ENCODE results near the gene CITED4. TPM values are rescaled to one million over a fixed set of nuclear protein-coding genes. Genes with fewer than 3 reads are reported as not detected.

The CITED4 gene
- total RNA-seq, 2 experiments from 2014 or later, result 6.7 to 7.4 TPM

- DNase-seq, result peak; percentile 57
- ChIA-PET CTCF (interaction anchor here (0.9 to 6.1 kb wide), 7 partner anchors 12 to 119 kb away, joined by 3 to 42 read pairs (median 5); no protein-coding TSS in a partner anchor), POLR2A (interaction anchor here (0.6 to 2.0 kb wide), 5 partner anchors 8 to 202 kb away, joined by 3 to 7 read pairs (median 6); partner anchors contain the start of gene CTPS1)
- Mint-ChIP-seq H3K4me1 (ENCODE audit: low read depth) (peaks cover 16% of the 10 kb centered on the region), H3K9me3 (no peaks in the 10 kb centered on the region), H3K4me3 (peak overlapping the region; percentile 73), H3K27me3 (peaks cover 3% of the 10 kb centered on the region), H3K27ac (peak overlapping the region; percentile 73), H3K36me3 (ENCODE audit: low read depth) (no peaks in the 10 kb centered on the region)
- intact Hi-C loops (cut with micrococcal nuclease), result loop anchor here (5.0 kb wide), 1 partner anchor 91 kb away; no protein-coding TSS in a partner anchor
- TF ChIP-seq CTCF (IDR thresholded peaks at IDR 0.05), result no peak
- no peak for ATAC-seq
These were observed 749 bp downstream of the CITED4 start for GRCh38 chr1:40861224-40862003.

GRCh38 chr1:40860706-40861223 is 1.4 kb downstream of the CITED4 start:
- no peak for TF ChIP-seq CTCF (IDR thresholded peaks at IDR 0.05)
- no peak for ATAC-seq

GRCh38 chr1:40858856-40859416 is 3.2 kb downstream of the CITED4 start:
- no peak overlapping the region for H3K4me3 Mint-ChIP-seq
- ChIA-PET CTCF (interaction anchor here (1.4 to 6.1 kb wide), 5 partner anchors 9 to 94 kb away, joined by 4 to 42 read pairs (median 17); no protein-coding TSS in a partner anchor), POLR2A (interaction anchor here (1.2 to 1.3 kb wide), 2 partner anchors 64 to 87 kb away, joined by 3 read pairs; no protein-coding TSS in a partner anchor)
- no peak overlapping the region for H3K27ac Mint-ChIP-seq
- TF ChIP-seq CTCF (IDR thresholded peaks at IDR 0.05), result no peak
- ATAC-seq (no peak), DNase-seq (no peak)
- H3K36me3 Mint-ChIP-seq (ENCODE audit: low read depth), result no peaks in the 10 kb centered on the region
- peaks cover 16% of the 10 kb centered on the region for H3K4me1 Mint-ChIP-seq (ENCODE audit: low read depth)
- no peaks in the 10 kb centered on the region for H3K9me3 Mint-ChIP-seq
- peaks cover 3% of the 10 kb centered on the region for H3K27me3 Mint-ChIP-seq
- intact Hi-C loops (cut with micrococcal nuclease), result no loop called here

More at GRCh38 chr1:40860706-40861223, 1.4 kb downstream of the CITED4 start:
- Mint-ChIP-seq H3K27me3 (peaks cover 3% of the 10 kb centered on the region), H3K27ac (peak overlapping the region; percentile 73), H3K36me3 (ENCODE audit: low read depth) (no peaks in the 10 kb centered on the region), H3K4me3 (peak overlapping the region; percentile 73), H3K9me3 (no peaks in the 10 kb centered on the region), H3K4me1 (ENCODE audit: low read depth) (peaks cover 16% of the 10 kb centered on the region)
- intact Hi-C loops (cut with micrococcal nuclease), result loop anchor here (5.0 kb wide), 1 partner anchor 92 kb away; no protein-coding TSS in a partner anchor
- DNase-seq, result no peak
- ChIA-PET CTCF (interaction anchor here (1.5 to 6.1 kb wide), 4 partner anchors 11 to 91 kb away, joined by 5 to 42 read pairs (median 22); no protein-coding TSS in a partner anchor), POLR2A (interaction anchor here (0.6 to 2.0 kb wide), 3 partner anchors 14 to 201 kb away, joined by 3 to 7 read pairs (median 5); partner anchors contain the start of gene CTPS1)

- ChIA-PET POLR2A (interaction anchor here (1.3 kb wide), 1 partner anchor 85 kb away, joined by 3 read pairs; no protein-coding TSS in a partner anchor), CTCF (interaction anchor here (1.1 to 6.1 kb wide), 5 partner anchors 8 to 96 kb away, joined by 4 to 42 read pairs (median 17); no protein-coding TSS in a partner anchor)
- Mint-ChIP-seq H3K4me1 (ENCODE audit: low read depth) (peaks cover 9% of the 10 kb centered on the region), H3K9me3 (no peaks in the 10 kb centered on the region), H3K27ac (no peak overlapping the region), H3K36me3 (ENCODE audit: low read depth) (no peaks in the 10 kb centered on the region), H3K27me3 (peaks cover 3% of the 10 kb centered on the region), H3K4me3 (no peak overlapping the region)
- no peak for TF ChIP-seq CTCF (IDR thresholded peaks at IDR 0.05)
- ATAC-seq (no peak), DNase-seq (no peak)
- intact Hi-C loops (cut with micrococcal nuclease), result no loop called here
These were observed 4.4 kb downstream of the CITED4 start for GRCh38 chr1:40857737-40858136.
